PC-9 (cell line): ENCODE results near the gene SH3BGRL3. TPM values are rescaled to one million over a fixed set of nuclear protein-coding genes. Genes with fewer than 3 reads are reported as not detected.
"Not testable (repeated sequence)": the region's sequence is repeated elsewhere in the genome, so short reads cannot be mapped to it uniquely, and the experiment has no call there.

Experiments used
- BruUV-seq: library from RNA; stranded (reverse); fragments of 400-500 nt; replicated peaks from 2 replicates; lab custom pipeline; 2021; lab: Mats Ljungman, UMichigan
- CTCF ChIA-PET: fragments of 300-600 bp; sonication (Branson Sonifier 250); formaldehyde crosslinking; loops from one replicate; lab custom pipeline; 2022; ENCODE audit warnings: antibody characterized with exemption; lab: Charles Lee
- POLR2A ChIA-PET: fragments of 300-600 bp; sonication (Branson Sonifier 250); formaldehyde crosslinking; loops from one replicate; lab custom pipeline; 2022; ENCODE audit warnings: antibody characterized with exemption; ENCODE audit not compliant: unreplicated experiment; lab: Charles Lee
- DNase-seq, 2 experiments: peaks; one replicate each; pipeline versions ENCODE4 v3.0.0 to v3.0.0-alpha.2; 2015 to 2022; ENCODE audit warnings: mixed read lengths in 1 of 2
- H2AFZ ChIP-seq: fragments of 200-600 bp; sonication (generic); 2 replicates; pipeline ENCODE4 v1.8.1; 2017; ENCODE audit warnings: antibody characterized with exemption
- H3F3A ChIP-seq: fragments of 200-600 bp; sonication (generic); 2 replicates; pipeline ENCODE4 v1.8.1; 2017; ENCODE audit warnings: antibody characterized with exemption, mild to moderate bottlenecking, low read depth; ENCODE audit not compliant: insufficient read depth
- H3K27ac ChIP-seq: fragments of 200-600 bp; sonication (generic); 2 replicates; pipeline ENCODE4 v1.6.1; 2016; ENCODE audit warnings: mixed run types
- H3K27me3 ChIP-seq: fragments of 200-600 bp; sonication (generic); 2 replicates; pipeline ENCODE4 v1.6.1; 2016; ENCODE audit warnings: low read depth, mixed run types; ENCODE audit not compliant: insufficient read depth
- H3K36me3 ChIP-seq: fragments of 200-600 bp; sonication (generic); 2 replicates; pipeline ENCODE4 v1.6.1; 2016; ENCODE audit warnings: low read depth, mixed run types
- H3K4me1 ChIP-seq: fragments of 200-600 bp; sonication (generic); replicated peaks from 2 replicates; pipeline ENCODE4 v1.6.1; 2016; ENCODE audit warnings: mixed run types; ENCODE audit not compliant: insufficient read depth
- H3K4me2 ChIP-seq: fragments of 200-600 bp; sonication (generic); 2 replicates; pipeline ENCODE4 v1.6.1; 2017; ENCODE audit warnings: mixed run types
- H3K4me3 ChIP-seq: fragments of 200-600 bp; sonication (generic); 2 replicates; pipeline ENCODE4 v1.6.1; 2016; ENCODE audit warnings: mixed run types
- H3K79me2 ChIP-seq: fragments of 200-600 bp; sonication (generic); 2 replicates; pipeline ENCODE4 v1.6.1; 2017; ENCODE audit warnings: low read depth, mixed run types
- H3K9me2 ChIP-seq: fragments of 200-600 bp; sonication (generic); 2 replicates; pipeline ENCODE4 v1.8.1; 2017; ENCODE audit warnings: mild to moderate bottlenecking; ENCODE audit not compliant: insufficient read depth
- H3K9me3 ChIP-seq: fragments of 200-600 bp; sonication (generic); 2 replicates; pipeline ENCODE4 v1.8.1; 2016; ENCODE audit warnings: low read depth; ENCODE audit not compliant: insufficient read depth
- H4K20me1 ChIP-seq: fragments of 200-600 bp; sonication (generic); 2 replicates; pipeline ENCODE4 v1.8.1; 2017; ENCODE audit not compliant: insufficient read depth
- CTCF ChIP-seq: fragments of 200-600 bp; sonication (generic); conservative IDR thresholded peaks from 2 replicates; pipeline ENCODE4 v1.6.1; 2017; ENCODE audit warnings: mixed run types, antibody characterized with exemption, mild to moderate bottlenecking, moderate library complexity
- EZH2 ChIP-seq: fragments of 200-600 bp; sonication (generic); IDR thresholded peaks from 2 replicates; pipeline ENCODE4 v1.8.0; 2017; ENCODE audit warnings: antibody characterized with exemption, low read depth
- intact Hi-C: fragments of 100-400 bp; cut with micrococcal nuclease; formaldehyde crosslinking; loops from one replicate; pipeline ENCODE4 v1.10.0; 2022; ENCODE audit not compliant: unreplicated experiment
- total RNA-seq: library from RNA; stranded (reverse); gene quantifications from 2 replicates; pipeline ENCODE4 v1.2.3, GENCODE V29; 2021

Gene SH3BGRL3
- total RNA-seq, 1 experiment from 2014 or later = 206 TPM

- no peaks in the 10 kb centered on the region for H3K79me2 ChIP-seq
- H2AFZ ChIP-seq = no peak overlapping the region
- H3K27ac ChIP-seq = no peak overlapping the region
- H3F3A ChIP-seq = no peaks in the 10 kb centered on the region
- no peaks in the 10 kb centered on the region for H3K4me1 ChIP-seq
- H3K36me3 ChIP-seq = no peaks in the 10 kb centered on the region
- H3K9me3 ChIP-seq = no peaks in the 10 kb centered on the region
- no TSS peak for BruUV-seq
- H3K4me2 ChIP-seq = no peak overlapping the region
- no peak overlapping the region for H3K4me3 ChIP-seq
- H3K27me3 ChIP-seq = no peaks in the 10 kb centered on the region
- DNase-seq = no peak
- ChIA-PET CTCF (no interaction called here), POLR2A (no interaction called here)
- intact Hi-C loops = loop anchor here (5.0 kb wide), 1 partner anchor 287 kb away; no protein-coding TSS in a partner anchor
- H4K20me1 ChIP-seq = no peaks in the 10 kb centered on the region
- no peak for TF ChIP-seq CTCF
- TF ChIP-seq EZH2 = no peak
- H3K9me2 ChIP-seq = no peaks in the 10 kb centered on the region
Observed at GRCh38 chr1:26324550-26324949, 44.7 kb downstream of the SH3BGRL3 start.

GRCh38 chr1:26327956-26328362 lies 48.1 kb downstream of the SH3BGRL3 start:
- no TSS peak for BruUV-seq

DNA sequence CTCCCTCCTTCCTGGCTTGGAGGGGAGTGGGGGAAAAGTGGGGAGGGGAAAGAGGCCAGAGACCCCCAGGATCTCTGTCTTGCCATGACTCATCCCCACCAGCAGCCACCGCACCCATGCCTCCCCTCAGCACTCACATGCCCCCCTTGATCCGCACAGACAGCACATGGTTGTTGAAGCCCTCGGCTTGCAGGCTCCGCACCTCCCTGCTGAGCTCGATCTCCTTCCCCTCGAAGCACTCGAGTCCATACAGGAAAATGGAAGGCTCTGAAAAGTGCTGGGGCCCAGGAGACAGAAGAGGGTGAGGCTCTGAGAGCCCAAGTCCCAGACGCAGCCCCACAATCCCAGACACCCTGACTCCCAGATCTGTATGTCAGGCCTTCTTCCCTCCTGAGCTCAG lies 48.7 kb downstream of the SH3BGRL3 start:
- Histone ChIP-seq H3F3A (no peaks in the 10 kb centered on the region), H3K79me2 (no peaks in the 10 kb centered on the region), H4K20me1 (no peaks in the 10 kb centered on the region), H3K4me1 (no peaks in the 10 kb centered on the region), H2AFZ (no peak overlapping the region), H3K4me2 (no peak overlapping the region), H3K9me2 (no peaks in the 10 kb centered on the region), H3K4me3 (no peak overlapping the region), H3K36me3 (no peaks in the 10 kb centered on the region), H3K27me3 (no peaks in the 10 kb centered on the region), H3K27ac (no peak overlapping the region), H3K9me3 (no peaks in the 10 kb centered on the region)
- no TSS peak for BruUV-seq
- DNase-seq = no peak
- no peak for TF ChIP-seq CTCF
- no peak for TF ChIP-seq EZH2
- intact Hi-C loops = no loop called here
- ChIA-PET CTCF (no interaction called here), POLR2A (no interaction called here)

More at GRCh38 chr1:26327956-26328362, 48.1 kb downstream of the SH3BGRL3 start:
- Histone ChIP-seq H3K36me3 (no peaks in the 10 kb centered on the region), H3K4me3 (no peak overlapping the region), H3F3A (no peaks in the 10 kb centered on the region), H3K4me1 (no peaks in the 10 kb centered on the region), H3K9me3 (no peaks in the 10 kb centered on the region), H3K79me2 (no peaks in the 10 kb centered on the region), H4K20me1 (no peaks in the 10 kb centered on the region), H3K9me2 (no peaks in the 10 kb centered on the region), H3K27ac (no peak overlapping the region), H3K27me3 (no peaks in the 10 kb centered on the region), H2AFZ (no peak overlapping the region), H3K4me2 (no peak overlapping the region)
- intact Hi-C loops = no loop called here
- TF ChIP-seq EZH2 (no peak), CTCF (no peak)
- ChIA-PET POLR2A (interaction anchor here (0.6 kb wide), 1 partner anchor 292 kb away, joined by 3 read pairs; no protein-coding TSS in a partner anchor), CTCF (interaction anchor here (0.7 kb wide), 1 partner anchor 18 kb away, joined by 4 read pairs; no protein-coding TSS in a partner anchor)
- DNase-seq = no peak

- H3K27me3 ChIP-seq, H3K27ac ChIP-seq, H3K4me2 ChIP-seq, H2AFZ ChIP-seq, BruUV-seq, DNase-seq, H3K79me2 ChIP-seq, H3F3A ChIP-seq, H3K4me1 ChIP-seq, CTCF ChIA-PET, intact Hi-C loops, H3K9me3 ChIP-seq, H3K4me3 ChIP-seq, H3K36me3 ChIP-seq, H3K9me2 ChIP-seq, H4K20me1 ChIP-seq: not testable (repeated sequence)
- POLR2A ChIA-PET = interaction anchor here (0.7 kb wide), 2 partner anchors 14 to 49 kb away, joined by 3 to 22 read pairs; no protein-coding TSS in a partner anchor
Observed at GRCh38 chr1:26329380-26329779, 49.5 kb downstream of the SH3BGRL3 start.
